Stimulated activated CD8-positive, alpha-beta memory T cell treated with anti-CD3 and anti-CD28 coated beads, Interleukin-12 subunit alpha, Interleukin-12 subunit beta, amount 100 ng/mL, for 24 hours (primary cell): ENCODE measurements around the gene MMP24.
"Not testable (repeated sequence)": the region's sequence is repeated elsewhere in the genome, so short reads cannot be mapped to it uniquely, and the experiment has no call there.

Source experiments
- DNase-seq: peaks from one replicate; pipeline ENCODE4 v3.0.0-alpha.2; 2020; ENCODE audit errors: extremely low read depth

Gene MMP24

GRCh38 chr20:35226126-35226883 lies at the start of gene MMP24:
Gene MMP24 (plus strand): TSS chr20:35226690. CDS start chr20:35226739, 49 bp downstream.
- DNase-seq, result no peak

DNA sequence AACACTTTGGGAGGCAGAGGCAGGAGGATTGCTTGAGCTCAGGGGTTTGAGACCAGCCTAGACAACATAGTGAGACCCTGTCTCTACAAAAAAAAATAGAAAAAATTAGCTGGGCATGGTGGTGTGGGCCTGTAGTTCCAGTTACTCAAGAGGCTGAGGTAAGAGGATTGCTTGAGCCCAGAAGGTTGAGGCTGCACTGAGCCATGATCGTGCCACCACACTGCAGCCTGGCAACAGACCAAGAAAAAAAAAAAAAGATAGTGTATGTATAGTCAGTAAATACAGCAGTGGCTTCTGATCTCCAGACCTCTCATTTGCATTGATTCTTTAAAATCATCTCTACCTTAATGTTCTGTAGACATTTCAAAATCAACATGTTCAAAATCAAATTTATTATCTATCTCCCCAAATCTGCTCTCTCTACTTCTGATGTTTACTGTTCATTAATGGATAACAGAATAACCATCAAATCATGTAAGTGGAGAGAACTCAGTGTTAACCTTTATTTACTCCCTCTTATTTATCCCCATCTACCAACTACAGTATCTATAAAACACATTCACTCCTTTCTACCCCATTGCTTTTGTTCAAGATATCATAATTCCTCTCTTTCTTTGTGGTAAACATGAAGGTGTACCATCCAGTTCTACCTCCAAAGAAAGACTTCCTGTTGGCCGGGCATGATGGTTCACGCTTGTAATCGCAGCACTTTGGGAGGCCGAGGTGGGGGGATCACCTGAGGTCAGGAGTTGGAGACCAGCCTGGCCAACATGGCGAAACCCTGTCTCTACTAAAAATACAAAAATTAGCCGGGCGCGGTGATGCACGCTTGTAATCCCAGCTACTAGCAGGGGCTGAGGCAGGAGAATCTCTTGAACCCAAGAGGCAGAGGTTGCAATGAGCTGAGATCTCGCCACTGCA lies 46.9 kb upstream of the MMP24 start:
- DNase-seq, result no peak

DNA sequence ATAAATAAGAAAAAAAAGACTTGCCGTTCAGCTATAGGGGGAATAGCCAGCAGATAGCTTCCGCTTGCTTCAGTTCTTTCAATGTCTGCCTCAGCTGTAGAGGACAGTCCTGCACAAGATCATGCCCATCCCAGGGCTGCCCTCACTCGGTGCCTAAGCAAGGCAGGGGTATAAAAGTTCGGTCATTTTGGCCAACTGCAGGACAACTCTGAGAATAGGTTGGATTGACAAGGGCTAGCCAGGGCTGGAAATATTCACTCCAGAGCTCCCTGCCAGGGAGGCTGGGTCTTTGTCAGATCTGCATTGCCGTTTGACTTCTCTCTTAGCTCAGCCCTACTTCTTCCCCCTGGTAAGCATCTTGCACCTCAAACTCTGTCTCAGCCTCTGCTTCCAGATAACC lies 46.2 kb upstream of the MMP24 start:
- no peak for DNase-seq

- no peak for DNase-seq
Observed at GRCh38 chr20:35181731-35182130, 44.8 kb upstream of the MMP24 start.

DNA sequence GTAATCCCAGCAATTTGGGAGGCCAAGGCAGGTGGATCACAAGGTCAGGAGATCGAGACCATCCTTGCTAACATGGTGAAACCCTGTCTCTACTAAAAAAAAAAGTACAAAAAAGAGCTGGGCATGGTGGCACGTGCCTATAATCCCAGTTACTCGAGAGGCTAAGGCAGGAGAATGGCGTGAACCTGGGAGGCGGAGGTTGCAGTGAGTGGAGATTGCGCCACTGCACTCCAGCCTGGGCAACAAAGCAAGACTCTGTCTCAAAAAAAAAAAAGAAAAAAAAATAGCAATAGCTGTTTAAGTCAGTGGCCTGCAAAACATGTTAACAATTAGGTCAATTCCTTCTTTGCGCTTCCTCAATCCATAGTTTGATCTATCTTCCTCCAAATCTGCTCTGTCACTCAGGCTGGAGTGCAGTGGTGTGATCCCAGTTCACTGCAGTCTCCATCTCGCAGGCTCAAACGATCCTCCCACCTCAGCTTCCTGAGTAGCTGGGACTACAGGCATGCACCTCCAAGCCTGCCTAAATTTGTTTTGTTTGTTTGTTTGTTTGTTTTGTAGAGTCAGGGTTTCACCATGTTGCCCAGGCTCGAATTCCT lies 39.7 kb upstream of the MMP24 start:
- not testable (repeated sequence) for DNase-seq

- no peak for DNase-seq
Observed at GRCh38 chr20:35187584-35188190, 38.8 kb upstream of the MMP24 start.

- DNase-seq, result not testable (repeated sequence)
Observed at GRCh38 chr20:35189223-35189622, 37.3 kb upstream of the MMP24 start.

- no peak for DNase-seq
Observed at GRCh38 chr20:35190556-35190955, 35.9 kb upstream of the MMP24 start.

DNA sequence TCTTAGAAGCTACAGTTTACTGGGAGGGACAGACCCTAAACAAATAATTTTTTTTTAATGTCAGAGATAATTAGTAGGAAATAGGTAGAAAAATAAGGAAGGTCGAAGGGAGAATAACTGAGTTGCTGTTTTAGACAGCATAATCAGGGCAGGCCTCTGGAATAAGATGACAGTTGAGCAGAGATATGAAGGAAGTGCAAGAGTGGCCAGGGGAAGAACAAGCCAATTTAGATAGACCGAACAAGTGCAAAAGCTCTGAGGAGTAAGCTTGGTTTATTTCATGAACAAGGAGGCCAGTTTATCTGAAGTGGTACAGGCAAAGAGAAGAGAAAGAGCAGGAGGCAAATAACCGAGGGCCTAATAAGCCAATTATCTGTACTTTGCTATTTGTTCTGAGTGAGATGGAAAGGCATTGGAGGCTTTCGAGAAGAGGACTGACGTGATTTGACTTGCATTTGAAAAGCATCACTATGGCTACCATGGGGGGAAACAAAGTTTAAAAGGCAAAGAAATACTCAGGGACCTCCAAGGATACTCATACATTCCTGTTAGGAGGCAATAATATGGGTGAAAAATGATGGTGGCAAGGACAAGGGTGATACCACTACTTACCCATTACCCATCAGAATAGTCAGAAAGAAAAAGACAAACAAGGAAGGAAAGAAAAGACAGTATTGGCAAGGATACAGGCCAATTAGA lies 34.9 kb upstream of the MMP24 start:
- no peak for DNase-seq

DNA sequence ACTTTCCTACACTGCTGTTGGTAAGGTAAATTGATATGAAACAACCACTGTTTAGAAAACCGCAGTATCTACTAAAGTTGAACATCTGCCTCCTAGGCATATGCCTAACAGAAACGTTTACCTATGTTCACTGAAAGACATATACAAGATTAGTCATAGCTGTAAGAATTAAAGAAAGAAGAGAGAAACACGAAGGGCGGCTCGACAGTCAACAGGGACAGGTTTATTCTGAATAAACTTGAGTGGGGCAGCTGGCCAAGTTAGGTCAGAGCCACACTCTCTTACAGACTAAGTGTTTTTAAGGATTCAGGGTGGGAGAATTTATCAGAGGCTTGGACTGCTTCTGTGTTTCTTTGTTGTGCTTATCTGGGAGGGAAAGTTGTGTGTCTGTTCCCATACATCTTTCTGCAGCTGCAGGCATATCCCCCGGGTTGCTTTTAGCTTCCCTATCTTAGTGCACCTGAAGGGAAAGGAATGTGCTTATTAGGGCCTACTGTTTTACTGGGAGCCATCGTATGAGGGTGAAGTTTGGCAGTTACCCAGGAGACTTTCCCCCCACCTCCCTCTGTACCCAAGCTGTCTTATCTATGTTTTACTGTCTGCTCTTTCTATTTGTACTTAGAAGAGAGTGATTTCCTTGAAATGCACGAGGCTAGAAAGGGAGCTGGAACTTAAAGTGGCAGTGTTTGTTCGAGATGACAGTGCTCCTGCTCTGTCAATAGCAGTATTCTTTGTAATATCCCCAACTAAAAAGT lies 34.2 kb upstream of the MMP24 start:
- no peak for DNase-seq

DNA sequence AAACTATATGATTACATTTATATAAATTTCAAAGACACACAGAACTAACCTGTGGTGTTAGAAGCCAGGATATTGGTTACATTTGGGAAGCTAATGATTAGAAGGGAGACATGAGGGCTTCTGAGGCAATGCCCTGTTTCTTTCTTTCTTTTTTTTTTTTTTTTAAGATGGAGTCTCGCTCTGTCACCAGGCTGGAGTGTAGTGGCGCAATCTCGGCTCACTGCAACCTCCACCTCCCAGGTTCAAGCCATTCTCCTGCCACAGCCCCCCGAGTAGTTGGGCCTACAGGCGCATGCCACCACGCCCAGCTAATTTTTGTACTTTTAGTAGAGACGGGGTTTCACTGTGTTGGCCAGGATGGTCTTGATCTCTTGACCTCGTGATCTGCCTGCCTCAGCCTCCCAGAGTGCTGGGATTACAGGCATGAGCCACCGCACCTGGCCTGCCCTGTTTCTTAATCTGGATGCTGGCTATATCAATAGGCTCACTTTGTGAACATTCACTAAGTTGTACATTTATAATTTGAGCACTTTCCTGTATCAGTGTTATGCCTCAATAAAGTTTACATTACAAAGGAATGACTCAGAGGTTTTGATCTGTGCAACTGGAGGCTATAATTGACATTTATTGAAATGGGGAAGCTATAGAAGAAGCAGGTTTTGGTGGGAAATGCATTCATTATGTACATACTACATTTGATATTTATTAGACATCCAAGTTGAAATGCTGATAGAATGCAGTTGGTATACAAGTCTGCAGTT lies 33.3 kb upstream of the MMP24 start:
- DNase-seq, result not testable (repeated sequence)

DNA sequence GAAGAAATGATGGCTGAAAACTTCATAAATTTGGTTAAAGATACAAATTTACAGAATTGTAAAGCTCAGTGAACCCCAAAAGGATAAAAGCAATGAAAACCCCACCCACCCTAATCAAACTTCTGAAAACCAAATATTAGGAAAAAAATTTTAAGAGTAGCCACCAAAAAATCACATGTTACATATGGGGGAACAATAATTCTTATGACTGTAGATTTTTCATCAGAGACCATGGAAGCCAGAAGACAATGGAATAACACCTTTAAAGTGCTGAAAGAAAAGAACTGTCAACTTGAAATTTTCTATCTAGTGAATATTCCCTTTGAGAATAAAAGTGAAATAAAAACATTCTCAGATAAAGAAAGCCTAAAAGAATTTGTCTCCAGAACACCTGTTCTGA lies 30.2 kb upstream of the MMP24 start:
- no peak for DNase-seq

GRCh38 chr20:35199740-35200139 lies 26.8 kb upstream of the MMP24 start:
- no peak for DNase-seq

- no peak for DNase-seq
Observed at GRCh38 chr20:35200267-35200666, 26.2 kb upstream of the MMP24 start.

DNA sequence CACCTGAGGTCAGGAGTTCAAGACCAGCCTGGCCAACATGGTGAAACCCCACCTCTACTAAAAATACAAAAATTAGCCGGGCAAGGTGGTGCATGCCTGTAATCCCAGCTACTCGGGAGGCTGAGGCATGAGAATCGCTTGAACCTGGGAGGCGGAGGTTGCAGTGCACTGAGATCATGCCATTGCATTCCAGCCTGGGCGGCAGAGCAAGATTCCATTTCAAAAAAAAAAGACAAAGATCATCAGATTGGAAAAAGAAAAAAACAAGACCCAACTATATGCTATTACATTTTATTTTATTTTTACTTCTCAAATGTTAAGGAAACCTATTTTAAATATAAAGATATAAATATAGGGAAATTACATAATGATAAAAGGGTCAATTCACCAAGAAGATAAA lies 25.0 kb upstream of the MMP24 start:
- DNase-seq, result not testable (repeated sequence)

- no peak for DNase-seq
Observed at GRCh38 chr20:35206802-35207201, 19.7 kb upstream of the MMP24 start.

DNA sequence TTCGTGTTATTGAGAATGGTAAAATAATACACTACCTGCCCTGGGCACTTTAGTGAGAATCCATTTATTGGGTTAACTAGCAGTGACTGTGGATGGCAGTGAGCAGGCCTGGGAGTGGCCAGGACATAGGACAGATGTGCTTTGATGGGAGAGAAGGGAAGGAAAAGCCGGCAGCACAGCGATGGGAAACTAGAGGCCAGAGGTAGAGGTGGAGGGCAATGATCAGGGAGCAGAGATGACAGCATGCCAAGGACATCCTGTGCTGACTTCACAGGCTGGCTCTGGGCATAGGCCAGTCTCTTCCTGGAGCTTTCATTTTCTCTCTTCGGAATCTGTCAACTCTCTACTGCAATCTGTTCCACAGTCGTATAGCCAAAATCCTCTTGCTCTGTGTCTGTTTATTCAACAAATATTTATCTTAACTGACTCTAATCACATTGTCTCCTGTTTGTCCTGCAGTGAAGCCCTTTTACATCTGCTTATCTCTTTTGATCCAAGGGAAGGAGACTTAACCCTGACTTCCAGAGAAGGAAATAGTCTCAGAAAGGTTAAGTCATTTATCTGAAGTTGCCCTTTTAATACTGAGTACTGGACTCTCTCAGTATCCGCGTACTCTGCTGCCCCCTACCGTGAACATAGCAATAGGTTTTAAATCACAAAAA lies 18.4 kb upstream of the MMP24 start:
- peak; percentile 31 for DNase-seq

- no peak for DNase-seq
Observed at GRCh38 chr20:35215066-35215956, 11.2 kb upstream of the MMP24 start.
